Peyer's patch (tissue), 4 donors: ENCODE measurements around the gene SERBP1.

Experiments used
- CTCF ChIP-seq, 6 experiments: fragments of 450-650 bp in 4 of 6; fragments of 200-600 bp in 2 of 6; sonication (generic) in 1 of 6; IDR thresholded peaks; one replicate each; pipeline ENCODE4 v1.5.1; 2017 to 2019; ENCODE audit warnings: antibody characterized with exemption in 6 of 6, mild to moderate bottlenecking in 3 of 6, moderate library complexity in 1 of 6
- POLR2A ChIP-seq, 2 donors: fragments of 450-650 bp; IDR thresholded peaks; one replicate each; pipeline ENCODE4 v1.5.1; 2017; ENCODE audit warnings: antibody characterized with exemption in 2 of 2, mild to moderate bottlenecking in 2 of 2, moderate library complexity in 2 of 2

- TF ChIP-seq POLR2A (IDR thresholded peaks at IDR 0.05) (no peak), CTCF (IDR thresholded peaks at IDR 0.05) (no peak)
Measured at GRCh38 chr1:67427947-67428346, 2.3 kb downstream of the SERBP1 start.
